ENCODE results near the gene CAMK1D. TPM values are rescaled to one million over a fixed set of nuclear protein-coding genes. Genes with fewer than 3 reads are reported as not detected.

Gene CAMK1D
- total and polyA plus RNA-seq, 2 experiments from 2014 or later = 4.6 to 7.2 TPM

DNA sequence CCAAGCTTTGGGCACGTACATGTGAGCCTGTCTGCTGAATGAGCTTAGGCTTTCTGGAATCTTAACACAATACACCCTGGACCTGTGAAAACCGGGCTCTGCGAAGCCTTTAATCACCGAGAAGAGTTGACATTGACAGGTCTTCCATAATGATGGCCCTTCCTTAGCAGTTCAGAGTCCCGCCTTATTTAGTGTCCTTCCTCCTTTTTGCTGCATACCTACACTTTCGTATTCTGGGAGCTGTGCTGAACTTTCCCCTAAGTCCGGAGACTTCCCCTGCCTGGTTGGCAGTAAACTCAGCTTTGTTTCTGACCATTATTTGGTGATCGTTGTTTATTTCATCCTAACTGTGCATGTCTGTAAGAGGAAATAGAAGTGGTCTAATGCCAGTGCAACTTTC, 212.0 kb downstream of the CAMK1D start:
- Histone ChIP-seq H3K9me2 (ENCODE audit: insufficient read depth) (no peaks in the 10 kb centered on the region), H3K4me2 (no peak overlapping the region), H4K20me1 (replicated peaks; ENCODE audit: insufficient read depth) (no peaks in the 10 kb centered on the region), H2AFZ (no peak overlapping the region), H3K27me3 (ENCODE audit: insufficient read depth) (no peaks in the 10 kb centered on the region), H3K27ac (ENCODE audit: low read depth) (no peak overlapping the region), H3K4me1 (ENCODE audit: insufficient read depth) (no peaks in the 10 kb centered on the region), H3F3A (replicated peaks; ENCODE audit: low read depth) (no peaks in the 10 kb centered on the region), H3K79me2 (replicated peaks; ENCODE audit: insufficient read depth) (no peaks in the 10 kb centered on the region), H3K4me3 (no peak overlapping the region), H3K36me3 (ENCODE audit: insufficient read depth) (no peaks in the 10 kb centered on the region)
- DNase-seq (ENCODE audit: low spot score) (no peak), ATAC-seq (no peak)
- Mint-ChIP-seq H3K27ac (no peak overlapping the region), H3K4me3 (no peak overlapping the region), H3K4me1 (no peaks in the 10 kb centered on the region), H3K27me3 (ENCODE audit: insufficient read depth, low read depth, poor library complexity) (peaks cover 3% of the 10 kb centered on the region), H3K36me3 (ENCODE audit: low read depth) (no peaks in the 10 kb centered on the region), H3K9me3 (no peaks in the 10 kb centered on the region)
- TF ChIP-seq, protein P1, sequence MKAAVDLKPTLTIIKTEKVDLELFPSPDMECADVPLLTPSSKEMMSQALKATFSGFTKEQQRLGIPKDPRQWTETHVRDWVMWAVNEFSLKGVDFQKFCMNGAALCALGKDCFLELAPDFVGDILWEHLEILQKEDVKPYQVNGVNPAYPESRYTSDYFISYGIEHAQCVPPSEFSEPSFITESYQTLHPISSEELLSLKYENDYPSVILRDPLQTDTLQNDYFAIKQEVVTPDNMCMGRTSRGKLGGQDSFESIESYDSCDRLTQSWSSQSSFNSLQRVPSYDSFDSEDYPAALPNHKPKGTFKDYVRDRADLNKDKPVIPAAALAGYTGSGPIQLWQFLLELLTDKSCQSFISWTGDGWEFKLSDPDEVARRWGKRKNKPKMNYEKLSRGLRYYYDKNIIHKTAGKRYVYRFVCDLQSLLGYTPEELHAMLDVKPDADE (IDR thresholded peaks at IDR 0.05) = no peak
- TF ChIP-seq, protein P2, sequence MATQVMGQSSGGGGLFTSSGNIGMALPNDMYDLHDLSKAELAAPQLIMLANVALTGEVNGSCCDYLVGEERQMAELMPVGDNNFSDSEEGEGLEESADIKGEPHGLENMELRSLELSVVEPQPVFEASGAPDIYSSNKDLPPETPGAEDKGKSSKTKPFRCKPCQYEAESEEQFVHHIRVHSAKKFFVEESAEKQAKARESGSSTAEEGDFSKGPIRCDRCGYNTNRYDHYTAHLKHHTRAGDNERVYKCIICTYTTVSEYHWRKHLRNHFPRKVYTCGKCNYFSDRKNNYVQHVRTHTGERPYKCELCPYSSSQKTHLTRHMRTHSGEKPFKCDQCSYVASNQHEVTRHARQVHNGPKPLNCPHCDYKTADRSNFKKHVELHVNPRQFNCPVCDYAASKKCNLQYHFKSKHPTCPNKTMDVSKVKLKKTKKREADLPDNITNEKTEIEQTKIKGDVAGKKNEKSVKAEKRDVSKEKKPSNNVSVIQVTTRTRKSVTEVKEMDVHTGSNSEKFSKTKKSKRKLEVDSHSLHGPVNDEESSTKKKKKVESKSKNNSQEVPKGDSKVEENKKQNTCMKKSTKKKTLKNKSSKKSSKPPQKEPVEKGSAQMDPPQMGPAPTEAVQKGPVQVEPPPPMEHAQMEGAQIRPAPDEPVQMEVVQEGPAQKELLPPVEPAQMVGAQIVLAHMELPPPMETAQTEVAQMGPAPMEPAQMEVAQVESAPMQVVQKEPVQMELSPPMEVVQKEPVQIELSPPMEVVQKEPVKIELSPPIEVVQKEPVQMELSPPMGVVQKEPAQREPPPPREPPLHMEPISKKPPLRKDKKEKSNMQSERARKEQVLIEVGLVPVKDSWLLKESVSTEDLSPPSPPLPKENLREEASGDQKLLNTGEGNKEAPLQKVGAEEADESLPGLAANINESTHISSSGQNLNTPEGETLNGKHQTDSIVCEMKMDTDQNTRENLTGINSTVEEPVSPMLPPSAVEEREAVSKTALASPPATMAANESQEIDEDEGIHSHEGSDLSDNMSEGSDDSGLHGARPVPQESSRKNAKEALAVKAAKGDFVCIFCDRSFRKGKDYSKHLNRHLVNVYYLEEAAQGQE (IDR thresholded peaks at IDR 0.05; ENCODE audit: unreplicated experiment) = no peak
- TF ChIP-seq EZH2 (IDR thresholded peaks at IDR 0.05; ENCODE audit: low read depth, unreplicated experiment) (no peak), NANOG (IDR thresholded peaks at IDR 0.05; ENCODE audit: borderline replicate concordance) (no peak), EZH2phosphoT487 (IDR thresholded peaks at IDR 0.05; ENCODE audit: unreplicated experiment) (no peak), POLR2AphosphoS5 (IDR thresholded peaks at IDR 0.05; ENCODE audit: low read depth) (no peak), ZNF331 (CRISPR knock-in tag; IDR thresholded peaks at IDR 0.05; ENCODE audit: low read depth) (no peak), STAT1 (IDR thresholded peaks at IDR 0.05; ENCODE audit: unreplicated experiment) (no peak), ZNF114 (CRISPR knock-in tag; IDR thresholded peaks at IDR 0.05) (no peak)
- TF ChIP-seq, protein P3, sequence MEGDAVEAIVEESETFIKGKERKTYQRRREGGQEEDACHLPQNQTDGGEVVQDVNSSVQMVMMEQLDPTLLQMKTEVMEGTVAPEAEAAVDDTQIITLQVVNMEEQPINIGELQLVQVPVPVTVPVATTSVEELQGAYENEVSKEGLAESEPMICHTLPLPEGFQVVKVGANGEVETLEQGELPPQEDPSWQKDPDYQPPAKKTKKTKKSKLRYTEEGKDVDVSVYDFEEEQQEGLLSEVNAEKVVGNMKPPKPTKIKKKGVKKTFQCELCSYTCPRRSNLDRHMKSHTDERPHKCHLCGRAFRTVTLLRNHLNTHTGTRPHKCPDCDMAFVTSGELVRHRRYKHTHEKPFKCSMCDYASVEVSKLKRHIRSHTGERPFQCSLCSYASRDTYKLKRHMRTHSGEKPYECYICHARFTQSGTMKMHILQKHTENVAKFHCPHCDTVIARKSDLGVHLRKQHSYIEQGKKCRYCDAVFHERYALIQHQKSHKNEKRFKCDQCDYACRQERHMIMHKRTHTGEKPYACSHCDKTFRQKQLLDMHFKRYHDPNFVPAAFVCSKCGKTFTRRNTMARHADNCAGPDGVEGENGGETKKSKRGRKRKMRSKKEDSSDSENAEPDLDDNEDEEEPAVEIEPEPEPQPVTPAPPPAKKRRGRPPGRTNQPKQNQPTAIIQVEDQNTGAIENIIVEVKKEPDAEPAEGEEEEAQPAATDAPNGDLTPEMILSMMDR (conservative IDR thresholded peaks at IDR 0.05; ENCODE audit: low read depth in 2 of 2) = no peak

DNA sequence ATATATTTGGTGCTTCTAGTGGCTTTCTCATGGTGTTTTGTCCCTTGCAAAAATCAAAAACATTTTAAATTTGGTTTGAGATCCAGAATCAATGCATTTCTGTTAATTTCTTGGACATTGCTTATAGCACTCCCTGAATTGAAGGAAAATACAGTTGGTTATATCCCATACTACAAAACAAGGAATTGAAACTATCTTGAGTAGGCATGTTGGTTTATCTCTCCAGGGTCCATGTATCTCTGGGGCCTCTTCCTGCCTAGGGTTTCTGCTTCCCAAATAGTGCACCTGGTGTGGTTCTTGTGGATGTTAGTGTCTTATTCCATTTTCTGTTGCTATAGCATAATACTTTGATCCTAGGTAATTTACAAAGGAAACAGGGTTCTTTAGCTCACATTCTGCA, 212.4 kb downstream of the CAMK1D start:
- Mint-ChIP-seq H3K9me3 (no peaks in the 10 kb centered on the region), H3K36me3 (ENCODE audit: low read depth) (no peaks in the 10 kb centered on the region), H3K4me3 (no peak overlapping the region), H3K27ac (no peak overlapping the region), H3K4me1 (peaks cover under 1% of the 10 kb centered on the region; the same call in 2 of the 3 replicates), H3K27me3 (ENCODE audit: insufficient read depth, low read depth, poor library complexity) (peaks cover 3% of the 10 kb centered on the region)
- no peaks in the 10 kb centered on the region for H3K79me2 ChIP-seq (replicated peaks; ENCODE audit: insufficient read depth)
- no peak overlapping the region for H3K27ac ChIP-seq (ENCODE audit: low read depth)
- H3K9me2 ChIP-seq (ENCODE audit: insufficient read depth) = no peaks in the 10 kb centered on the region
- no peaks in the 10 kb centered on the region for H4K20me1 ChIP-seq (replicated peaks; ENCODE audit: insufficient read depth)
- ATAC-seq (no peak), DNase-seq (ENCODE audit: low spot score) (no peak)
- H2AFZ ChIP-seq = no peak overlapping the region
- no peaks in the 10 kb centered on the region for H3F3A ChIP-seq (replicated peaks; ENCODE audit: low read depth)
- no peaks in the 10 kb centered on the region for H3K27me3 ChIP-seq (ENCODE audit: insufficient read depth)
- no peaks in the 10 kb centered on the region for H3K36me3 ChIP-seq (ENCODE audit: insufficient read depth)
- H3K4me2 ChIP-seq = no peak overlapping the region
- H3K4me3 ChIP-seq = no peak overlapping the region
- no peaks in the 10 kb centered on the region for H3K4me1 ChIP-seq (ENCODE audit: insufficient read depth)
- TF ChIP-seq, protein P2 (IDR thresholded peaks at IDR 0.05; ENCODE audit: unreplicated experiment) = no peak
